ENCODE data around the gene PTPRT.

DNA sequence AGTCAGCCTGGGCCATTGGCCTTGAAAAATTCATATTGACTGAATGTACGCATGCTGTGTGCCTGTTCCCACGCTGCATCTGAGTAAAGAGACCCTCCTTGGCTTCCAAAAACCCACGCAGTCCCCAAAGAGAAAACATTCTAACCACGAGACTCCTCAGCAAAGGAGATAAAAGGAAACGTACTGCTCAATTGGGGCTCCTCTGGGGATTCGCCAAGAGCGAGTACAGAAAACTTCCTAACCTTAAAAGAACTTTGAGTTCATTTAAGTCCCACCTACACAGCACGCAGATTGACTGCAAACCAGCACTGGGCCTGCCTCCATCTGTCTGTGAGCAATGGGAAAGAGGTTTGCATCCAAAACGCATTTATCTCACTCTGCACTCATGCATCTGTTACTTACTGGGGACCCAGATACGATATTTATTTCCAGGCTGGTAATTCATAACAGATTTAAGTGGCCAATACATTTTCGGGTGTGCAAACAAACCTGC is 1065.7 kb downstream of the PTPRT start:
- TF ChIP-seq SP1 (IDR thresholded peaks at IDR 0.05), result no peak
- no peak for TF ChIP-seq ELF4 (IDR thresholded peaks at IDR 0.05)
- TF ChIP-seq ZNF384 (IDR thresholded peaks at IDR 0.05), result no peak
- TF ChIP-seq FOXM1 (IDR thresholded peaks at IDR 0.05; ENCODE audit: borderline replicate concordance), result no peak
- TF ChIP-seq BHLHE40 (IDR thresholded peaks at IDR 0.05; ENCODE audit: borderline replicate concordance), result no peak
- no peak for TF ChIP-seq FOXA1 (IDR thresholded peaks at IDR 0.05)
